Measurements from ENCODE around the gene GAD1.

The GAD1 gene

DNA sequence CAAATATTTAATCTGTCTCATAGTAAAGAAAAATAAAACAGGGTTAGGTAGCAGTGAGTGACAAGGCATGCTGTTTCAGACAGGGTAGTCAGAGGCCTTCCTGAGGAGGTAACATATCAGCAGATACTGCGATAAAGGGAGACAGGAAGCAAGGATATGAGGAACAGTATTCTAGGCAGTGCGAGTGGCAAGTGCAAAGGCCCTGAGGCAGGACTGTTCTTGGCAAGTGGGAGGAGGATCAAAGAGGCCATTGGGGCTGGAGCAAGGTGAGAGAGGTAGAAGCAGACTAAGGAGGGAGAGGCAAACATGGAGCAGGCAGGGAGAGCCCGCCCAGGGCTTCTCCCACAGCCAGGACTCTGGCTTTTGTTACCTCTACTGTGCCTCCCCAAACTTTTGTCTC is 33.6 kb downstream of the GAD1 start:
- in situ Hi-C loops (cut with MboI; ENCODE audit: low sequenced_read_pairs, unreplicated experiment), result no loop called here
- TF ChIP-seq, protein P1, sequence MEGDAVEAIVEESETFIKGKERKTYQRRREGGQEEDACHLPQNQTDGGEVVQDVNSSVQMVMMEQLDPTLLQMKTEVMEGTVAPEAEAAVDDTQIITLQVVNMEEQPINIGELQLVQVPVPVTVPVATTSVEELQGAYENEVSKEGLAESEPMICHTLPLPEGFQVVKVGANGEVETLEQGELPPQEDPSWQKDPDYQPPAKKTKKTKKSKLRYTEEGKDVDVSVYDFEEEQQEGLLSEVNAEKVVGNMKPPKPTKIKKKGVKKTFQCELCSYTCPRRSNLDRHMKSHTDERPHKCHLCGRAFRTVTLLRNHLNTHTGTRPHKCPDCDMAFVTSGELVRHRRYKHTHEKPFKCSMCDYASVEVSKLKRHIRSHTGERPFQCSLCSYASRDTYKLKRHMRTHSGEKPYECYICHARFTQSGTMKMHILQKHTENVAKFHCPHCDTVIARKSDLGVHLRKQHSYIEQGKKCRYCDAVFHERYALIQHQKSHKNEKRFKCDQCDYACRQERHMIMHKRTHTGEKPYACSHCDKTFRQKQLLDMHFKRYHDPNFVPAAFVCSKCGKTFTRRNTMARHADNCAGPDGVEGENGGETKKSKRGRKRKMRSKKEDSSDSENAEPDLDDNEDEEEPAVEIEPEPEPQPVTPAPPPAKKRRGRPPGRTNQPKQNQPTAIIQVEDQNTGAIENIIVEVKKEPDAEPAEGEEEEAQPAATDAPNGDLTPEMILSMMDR (IDR thresholded peaks at IDR 0.05; ENCODE audit: borderline replicate concordance, control extremely low read depth, extremely low read depth, insufficient read depth, missing control alignments), result no peak
- no peak for DNase-seq (ENCODE audit: low spot score)

DNA sequence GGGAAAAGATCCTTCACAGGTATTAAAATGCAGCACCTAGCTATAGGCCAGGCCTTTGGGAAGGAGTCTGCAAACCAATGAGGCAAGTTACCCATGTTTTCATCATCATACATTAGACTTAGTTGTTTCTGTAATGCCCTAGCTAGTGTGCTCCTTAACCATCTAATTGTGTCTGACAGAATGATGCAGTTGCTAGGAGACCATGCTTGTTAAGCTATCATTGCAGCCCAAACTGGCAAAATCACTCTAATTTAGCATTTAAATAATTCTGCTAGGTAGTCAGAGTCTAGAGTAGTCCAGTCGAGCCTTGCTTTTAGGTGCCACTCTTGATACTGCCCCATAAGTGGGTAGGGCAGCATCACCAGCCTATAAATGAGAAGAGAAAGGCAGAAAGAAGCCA is 34.9 kb downstream of the GAD1 start:
- in situ Hi-C loops (cut with MboI; ENCODE audit: low sequenced_read_pairs, unreplicated experiment), result no loop called here
- TF ChIP-seq, protein P1 (IDR thresholded peaks at IDR 0.05; ENCODE audit: borderline replicate concordance, control extremely low read depth, extremely low read depth, insufficient read depth, missing control alignments), result no peak
- DNase-seq (ENCODE audit: low spot score), result no peak

DNA sequence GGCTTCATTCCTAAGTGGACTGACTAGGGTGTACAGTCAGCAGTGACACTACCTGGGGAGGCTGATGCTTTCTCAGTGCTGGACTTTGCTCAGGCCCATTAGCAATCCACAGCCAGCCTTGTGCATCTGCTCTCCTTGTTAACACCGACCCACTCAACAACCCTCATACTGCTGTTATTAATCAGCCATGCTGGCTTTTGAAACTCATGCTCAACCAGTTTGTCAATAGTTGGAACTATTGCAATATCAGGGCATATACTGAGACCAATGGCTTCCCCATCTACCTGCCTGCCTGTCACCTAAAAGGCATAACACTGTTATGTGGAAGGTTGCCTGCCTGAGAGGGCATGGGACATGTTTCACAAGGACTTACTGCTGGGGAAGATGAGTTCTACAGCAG is 39.4 kb downstream of the GAD1 start:
- in situ Hi-C loops (cut with MboI; ENCODE audit: low sequenced_read_pairs, unreplicated experiment), result no loop called here
- TF ChIP-seq, protein P1 (IDR thresholded peaks at IDR 0.05; ENCODE audit: borderline replicate concordance, control extremely low read depth, extremely low read depth, insufficient read depth, missing control alignments), result no peak
- DNase-seq (ENCODE audit: low spot score), result no peak

DNA sequence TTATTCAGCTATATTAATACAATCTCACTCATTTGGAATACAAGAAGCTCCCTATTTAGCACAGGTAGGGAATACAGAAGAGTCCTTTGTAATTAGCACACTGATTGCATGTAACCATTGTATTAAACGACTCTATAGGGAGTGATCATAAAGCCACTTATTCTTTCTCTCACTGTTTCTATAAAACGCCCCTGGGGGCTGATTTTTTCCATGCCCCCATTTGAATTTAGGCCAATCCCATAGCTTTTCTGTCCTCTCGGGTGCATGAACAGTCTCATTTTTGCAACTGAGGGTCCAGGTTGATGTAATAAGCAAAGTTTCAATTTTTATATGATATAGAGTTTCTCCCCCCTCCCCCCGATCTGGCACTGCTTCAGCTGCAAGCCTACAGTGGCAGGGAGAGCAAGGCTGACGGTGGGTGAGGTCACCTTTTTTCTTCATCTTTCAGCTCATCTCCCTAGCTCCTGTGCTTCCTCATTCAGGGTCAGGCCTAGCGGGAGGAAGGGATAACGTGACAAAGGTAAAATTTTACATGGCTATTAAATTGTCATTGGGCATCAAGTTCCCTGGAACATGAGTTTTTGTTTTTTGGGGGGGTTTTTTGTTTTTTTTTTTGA is 45.7 kb downstream of the GAD1 start:
- in situ Hi-C loops (cut with MboI; ENCODE audit: low sequenced_read_pairs, unreplicated experiment), result no loop called here
- TF ChIP-seq, protein P1 (IDR thresholded peaks at IDR 0.05; ENCODE audit: borderline replicate concordance, control extremely low read depth, extremely low read depth, insufficient read depth, missing control alignments), result no peak
- DNase-seq (ENCODE audit: low spot score), result no peak

DNA sequence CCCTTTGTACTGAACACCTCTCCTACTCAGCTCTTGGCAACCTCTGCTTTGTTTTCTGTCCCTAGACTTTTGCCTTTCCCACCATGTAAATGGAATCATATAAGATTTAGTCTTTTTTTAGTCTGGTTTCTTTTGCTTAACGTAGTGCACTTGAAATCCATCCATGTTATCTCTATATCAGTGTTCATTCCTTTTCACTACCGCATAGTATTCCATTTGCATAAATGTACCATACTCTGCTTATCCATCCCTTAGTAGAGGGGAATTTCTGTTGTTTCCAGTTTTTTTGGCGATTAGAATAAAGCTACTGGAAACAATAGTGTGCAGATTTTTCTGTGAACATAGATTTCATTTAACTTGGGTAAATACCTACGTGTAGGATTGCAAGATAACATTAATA is 46.4 kb downstream of the GAD1 start:
- TF ChIP-seq, protein P1 (IDR thresholded peaks at IDR 0.05; ENCODE audit: borderline replicate concordance, control extremely low read depth, extremely low read depth, insufficient read depth, missing control alignments), result no peak
- no peak for DNase-seq (ENCODE audit: low spot score)
- in situ Hi-C loops (cut with MboI; ENCODE audit: low sequenced_read_pairs, unreplicated experiment), result no loop called here

DNA sequence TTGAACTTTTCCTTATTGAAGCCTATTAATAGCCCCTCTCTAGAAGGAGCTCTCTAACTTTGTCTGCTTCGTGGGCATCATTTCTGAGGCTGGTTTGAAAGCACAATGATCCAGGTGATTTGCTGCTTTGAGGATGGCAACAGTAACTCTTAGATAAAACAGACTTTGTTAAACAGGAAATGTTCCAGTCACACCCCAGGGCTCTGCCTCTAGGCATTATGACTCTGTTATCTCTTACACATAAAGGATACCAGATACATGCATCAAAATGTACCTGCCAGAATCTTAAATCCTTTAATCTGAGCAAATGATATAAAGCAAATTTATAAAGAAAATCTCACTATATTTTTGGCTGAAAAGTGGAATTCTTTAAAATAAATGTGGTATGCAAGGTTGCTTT is 52.3 kb downstream of the GAD1 start:
- no peak for DNase-seq (ENCODE audit: low spot score)
- in situ Hi-C loops (cut with MboI; ENCODE audit: low sequenced_read_pairs, unreplicated experiment), result no loop called here
- TF ChIP-seq, protein P1 (IDR thresholded peaks at IDR 0.05; ENCODE audit: borderline replicate concordance, control extremely low read depth, extremely low read depth, insufficient read depth, missing control alignments), result no peak
